Erythroblast (primary cell): Measurements from ENCODE around the gene MLXIPL.
"Not testable (repeated sequence)": the region's sequence is repeated elsewhere in the genome, so short reads cannot be mapped to it uniquely, and the experiment has no call there.

Experiments
- DNase-seq, 2 experiments: peaks; one replicate each; lab custom pipeline; 2025; lab: John Stamatoyannopoulos, UW
- GATA1 ChIP-seq: IDR thresholded peaks from 2 replicates; pipeline ENCODE4 v1.6.1; 2011; ENCODE audit warnings: low read depth, mild to moderate bottlenecking, control low read depth, low read length, moderate library complexity
- POLR2A ChIP-seq: IDR thresholded peaks from 2 replicates; pipeline ENCODE4 v1.6.1; 2011; ENCODE audit warnings: mild to moderate bottlenecking, low read length

Gene MLXIPL

DNA sequence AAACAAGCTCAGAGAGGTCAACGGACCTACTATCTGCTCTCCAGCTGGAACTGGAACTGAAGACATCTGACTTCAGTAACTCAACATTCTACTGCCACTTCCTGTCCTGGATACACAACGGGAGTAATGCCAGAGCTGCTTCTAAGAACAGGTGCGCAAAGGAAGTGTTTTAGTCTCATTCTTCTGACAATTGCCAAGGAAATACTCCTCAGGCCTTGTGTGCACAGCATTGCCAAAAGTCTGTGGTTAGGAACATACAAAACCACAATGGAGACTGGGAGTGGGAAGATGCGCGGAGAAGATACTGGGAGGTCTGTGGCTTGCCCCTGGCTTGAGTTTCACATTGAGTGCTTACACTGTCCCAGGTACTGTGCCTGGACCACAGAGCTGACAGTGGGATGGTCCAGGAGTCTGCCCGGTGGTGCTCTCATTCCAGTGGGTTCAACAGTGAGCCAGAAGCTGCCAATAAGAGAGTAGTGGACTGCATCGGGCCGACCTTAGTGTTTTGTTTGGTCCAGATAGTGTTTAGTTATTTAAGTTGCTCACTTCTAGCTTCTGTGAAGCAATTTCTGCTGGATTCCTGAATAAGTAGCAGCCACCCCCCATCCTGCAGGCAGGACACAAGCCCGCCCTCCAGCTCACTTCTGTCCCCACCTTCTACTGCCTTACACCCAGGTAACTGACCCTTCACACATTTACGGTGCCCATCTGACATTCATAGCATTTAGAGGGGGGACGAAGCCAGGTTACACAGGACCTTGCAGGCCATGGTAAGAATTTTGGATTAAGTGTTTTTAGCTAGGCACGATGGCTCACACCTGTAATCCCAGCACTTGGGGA lies 56.3 kb downstream of the MLXIPL start:
- no peak for TF ChIP-seq POLR2A
- TF ChIP-seq GATA1 = no peak
- no peak for DNase-seq

DNA sequence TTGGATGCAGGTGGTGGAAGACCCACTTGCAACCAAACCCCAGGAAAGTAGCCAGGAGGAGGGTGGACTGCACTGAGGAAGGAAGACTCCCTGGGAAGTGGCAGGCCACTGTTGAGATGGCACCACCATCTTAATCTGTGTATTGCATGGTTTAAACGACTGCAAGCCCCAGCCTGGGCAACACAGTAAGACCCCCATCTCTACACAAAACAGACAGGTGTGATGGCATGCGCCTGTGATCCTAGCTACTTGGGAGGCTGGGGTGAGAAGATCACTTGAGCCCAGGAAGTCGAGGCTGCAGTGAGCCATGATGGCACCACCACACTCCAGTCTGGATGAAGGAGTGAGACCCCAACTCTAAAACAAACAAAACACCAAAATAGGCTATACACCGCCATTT lies 57.2 kb downstream of the MLXIPL start:
- DNase-seq = no peak
- no peak for TF ChIP-seq POLR2A
- TF ChIP-seq GATA1 = no peak

DNA sequence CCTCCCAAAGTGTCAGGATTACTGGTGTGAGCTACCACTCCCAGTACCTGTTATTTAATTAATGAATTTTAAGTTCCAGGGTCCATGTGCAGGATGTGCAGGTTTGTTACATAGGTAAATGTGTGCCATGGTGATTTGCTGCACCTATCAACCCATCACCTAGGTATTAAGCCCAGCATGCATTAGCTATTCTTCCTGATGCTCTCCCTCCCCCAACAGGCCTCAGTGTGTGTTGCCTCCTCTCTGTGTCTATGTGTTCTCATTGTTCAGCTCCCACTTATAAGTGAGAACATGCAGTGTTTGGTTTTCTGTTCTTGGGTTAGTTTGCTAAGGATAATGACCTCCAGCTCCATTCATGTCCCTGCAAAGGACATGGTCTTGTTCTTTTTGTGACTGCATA lies 57.9 kb downstream of the MLXIPL start:
- DNase-seq = not testable (repeated sequence)

DNA sequence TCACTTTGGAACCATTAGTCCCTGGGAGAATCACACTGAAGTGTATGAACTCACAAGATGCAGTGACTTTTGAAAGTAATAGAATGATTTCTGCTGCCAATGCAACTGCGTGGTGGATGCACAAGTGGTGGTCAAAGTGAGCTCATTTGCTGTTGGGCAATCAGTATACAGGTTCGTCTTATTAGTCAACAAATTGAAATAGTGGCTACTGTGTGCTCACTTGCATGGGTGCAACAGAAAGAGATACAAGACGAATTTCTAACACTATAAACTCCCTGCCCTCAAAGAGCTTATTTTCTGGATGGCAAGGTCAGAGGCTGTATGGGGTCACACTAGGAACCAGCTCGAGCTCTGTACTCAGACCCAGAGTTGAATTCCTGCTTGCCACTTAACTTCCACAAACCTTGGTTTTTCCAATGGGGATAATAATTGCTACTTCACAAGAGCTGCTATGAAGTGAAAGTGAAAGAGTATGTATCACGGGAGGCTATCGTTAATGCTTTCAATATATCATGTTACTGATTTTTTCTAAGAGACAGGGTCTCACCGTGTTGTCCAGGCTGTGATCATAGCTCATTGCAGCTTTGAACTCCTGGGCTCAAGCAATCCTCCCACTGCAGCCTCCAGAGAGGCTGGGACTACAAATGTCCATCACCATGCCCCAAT lies 58.5 kb downstream of the MLXIPL start:
- no peak for TF ChIP-seq POLR2A
- no peak for TF ChIP-seq GATA1
- no peak for DNase-seq

DNA sequence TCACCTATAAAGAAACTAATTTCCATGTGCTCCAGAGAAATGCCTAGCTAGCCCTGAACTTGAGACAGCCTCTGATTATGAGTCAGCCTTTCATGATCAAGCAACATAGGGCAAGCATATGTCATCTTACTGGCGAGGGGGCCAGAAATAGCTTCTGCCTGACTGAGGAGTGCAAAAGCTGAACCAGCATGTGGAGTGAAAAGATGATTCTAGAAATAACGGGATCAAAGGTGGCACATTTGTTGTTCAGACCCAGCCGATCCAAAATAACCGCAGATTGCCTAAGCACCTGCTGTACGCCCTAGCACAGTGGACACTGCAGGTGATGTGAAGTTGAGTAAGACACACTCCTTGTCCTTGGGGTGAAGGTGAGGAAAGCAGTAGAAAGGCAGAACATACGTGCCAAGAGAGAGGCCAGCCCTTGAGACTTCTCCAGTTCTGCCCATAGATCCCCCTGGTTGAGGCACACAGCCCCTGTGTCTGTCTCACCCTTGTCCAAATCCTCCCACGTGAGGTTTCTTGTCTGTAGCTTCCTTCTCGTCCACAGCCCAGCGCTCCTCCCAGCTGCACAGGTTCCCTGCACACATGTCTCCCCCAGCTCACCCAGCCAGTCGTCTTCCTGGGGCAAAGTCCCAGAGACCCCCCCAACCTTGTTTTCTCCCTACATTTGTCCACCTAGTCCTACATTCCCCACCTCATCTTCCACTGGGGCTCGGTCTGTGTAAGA lies 64.0 kb downstream of the MLXIPL start:
- no peak for TF ChIP-seq POLR2A
- peak; percentile 15 to 54 for DNase-seq

DNA sequence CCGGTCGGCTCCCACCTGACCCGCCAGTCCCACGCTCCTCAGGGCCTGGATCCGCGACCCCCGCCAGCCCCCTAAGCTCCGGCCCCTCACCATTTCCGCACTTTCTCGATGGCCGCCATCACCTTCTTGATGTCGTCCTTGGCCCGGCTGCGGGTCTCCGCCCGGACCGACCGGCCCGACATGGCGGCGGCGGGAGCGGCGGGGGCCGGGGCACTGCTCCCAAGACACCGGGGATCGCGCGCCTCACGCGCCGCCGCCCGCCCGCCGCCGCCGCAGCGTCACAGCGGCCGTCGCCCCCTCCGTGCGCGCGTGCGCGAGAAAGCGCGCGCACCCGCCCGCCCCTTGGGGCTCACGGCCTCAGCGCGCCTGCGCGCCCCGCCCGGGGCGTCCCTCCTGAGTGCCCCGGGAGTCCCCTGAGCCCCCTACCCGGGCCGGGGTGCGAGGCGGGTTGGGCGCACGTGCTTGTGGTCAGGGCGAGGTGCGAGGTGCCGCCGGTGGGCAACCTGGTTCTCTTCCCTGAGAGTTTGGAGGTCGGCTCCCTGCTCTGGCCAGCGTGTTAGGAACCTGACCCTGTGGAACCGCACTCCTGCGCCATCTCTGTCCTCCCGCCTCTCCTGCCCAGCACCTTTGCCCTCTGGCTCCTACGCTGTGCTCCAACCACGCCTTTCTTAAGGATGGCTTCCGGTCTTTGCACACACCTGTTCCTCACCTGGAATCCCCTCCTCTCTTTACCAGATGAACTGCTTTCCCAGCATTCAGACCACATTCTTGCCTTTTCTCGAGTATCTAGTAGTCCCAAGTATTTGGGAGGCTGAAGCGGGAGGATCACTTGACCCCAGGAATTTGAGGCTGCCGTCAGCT lies 66.7 kb downstream of the MLXIPL start, which contains the start of gene BCL7B:
Gene BCL7B, minus strand, starts transcription at position 294 of the 861 bp plus-strand sequence. Its CDS starts 112 bp downstream, at position 182.
- DNase-seq = peak; percentile 86 to 93
- no peak for TF ChIP-seq GATA1
- peak; percentile 65 for TF ChIP-seq POLR2A

DNA sequence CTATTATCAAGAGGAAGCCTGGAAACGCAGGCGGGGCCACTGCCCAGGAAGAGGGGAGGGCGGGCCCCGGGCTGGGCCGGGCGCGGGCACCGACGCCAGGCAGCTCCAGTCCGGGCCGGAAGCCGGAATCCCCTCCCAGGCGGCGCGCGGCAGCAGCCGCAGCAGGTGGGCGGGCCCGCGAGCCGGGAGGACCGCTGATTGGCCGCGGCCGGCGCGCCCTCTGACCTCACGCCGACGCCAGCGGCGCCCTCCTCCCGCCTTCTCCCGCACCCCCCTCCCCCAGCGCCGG lies 67.3 kb downstream of the MLXIPL start:
- peak; percentile 95 to 98 for DNase-seq
- TF ChIP-seq GATA1 = no peak
- no peak for TF ChIP-seq POLR2A

DNA sequence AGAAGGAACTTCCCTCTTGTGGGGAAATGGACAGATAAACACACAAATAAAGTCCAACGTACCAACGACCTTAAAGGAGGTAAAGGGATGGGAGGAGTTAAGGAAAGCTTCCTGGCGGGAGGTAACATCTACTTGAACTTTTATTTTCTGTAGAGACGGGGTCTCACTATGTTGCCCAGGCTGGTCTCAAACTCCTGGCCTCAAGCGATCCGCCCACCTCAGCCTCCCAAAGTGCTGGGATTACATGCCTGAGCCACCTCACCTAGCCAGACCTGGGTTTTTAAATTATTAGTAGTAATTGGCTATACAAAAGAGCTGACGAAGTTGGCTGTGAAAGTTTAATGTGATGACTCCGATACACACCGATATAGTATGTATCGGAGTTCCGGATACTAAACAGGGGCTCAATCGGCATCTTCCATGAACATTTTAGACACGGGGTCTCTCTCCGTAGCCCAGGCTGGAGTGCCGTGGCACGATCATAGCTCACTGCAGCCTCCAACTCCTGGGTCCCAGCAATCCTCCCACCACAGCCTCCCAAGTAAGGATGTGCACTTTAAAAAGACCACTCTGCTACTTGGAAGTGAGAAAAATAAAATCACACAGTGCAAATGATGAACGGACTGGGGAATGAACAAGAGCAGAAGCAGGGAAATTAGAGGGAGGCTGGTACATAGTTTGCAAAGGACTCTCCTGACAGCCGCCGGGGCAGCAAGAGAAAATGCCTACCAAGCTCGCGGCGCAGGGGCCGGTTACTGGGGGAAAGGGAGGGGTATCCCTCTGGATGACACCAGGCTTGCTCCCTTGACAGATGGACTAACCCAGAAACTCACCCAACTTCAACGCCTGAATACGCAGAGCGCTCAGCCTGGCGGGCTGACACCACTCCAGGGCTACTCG lies 67.9 kb downstream of the MLXIPL start:
- TF ChIP-seq POLR2A = no peak
- no peak for TF ChIP-seq GATA1
- peak in 1 of 2 experiments; percentile 33 for DNase-seq

DNA sequence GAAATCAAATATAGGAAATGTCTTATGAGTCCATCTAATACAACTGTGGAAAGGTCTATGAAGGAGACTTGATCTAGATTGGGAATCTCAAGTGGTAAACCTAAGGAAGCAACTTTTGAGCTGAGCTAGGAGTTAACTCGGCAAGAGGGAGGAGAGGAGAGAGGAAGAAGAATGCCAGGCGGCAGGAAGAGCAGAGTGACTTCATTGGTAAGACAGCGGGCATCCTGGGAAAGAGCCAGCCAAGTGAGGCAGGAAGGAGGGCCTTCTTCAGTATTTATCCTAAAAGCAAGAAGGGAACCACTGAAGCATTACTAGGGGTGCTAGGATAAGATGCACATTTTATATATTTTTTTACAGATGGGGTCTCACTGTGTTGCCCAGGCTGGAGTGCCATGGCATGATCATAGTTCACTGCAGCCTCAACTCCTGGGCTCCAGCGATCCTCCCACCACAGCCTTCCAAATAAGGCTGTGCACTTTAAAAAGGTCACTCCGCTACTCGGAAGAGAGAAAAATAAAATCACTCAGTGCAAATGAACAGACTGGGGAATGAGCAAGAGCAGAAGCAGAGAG lies 68.8 kb downstream of the MLXIPL start:
- TF ChIP-seq POLR2A (no peak), GATA1 (no peak)
- no peak for DNase-seq

DNA sequence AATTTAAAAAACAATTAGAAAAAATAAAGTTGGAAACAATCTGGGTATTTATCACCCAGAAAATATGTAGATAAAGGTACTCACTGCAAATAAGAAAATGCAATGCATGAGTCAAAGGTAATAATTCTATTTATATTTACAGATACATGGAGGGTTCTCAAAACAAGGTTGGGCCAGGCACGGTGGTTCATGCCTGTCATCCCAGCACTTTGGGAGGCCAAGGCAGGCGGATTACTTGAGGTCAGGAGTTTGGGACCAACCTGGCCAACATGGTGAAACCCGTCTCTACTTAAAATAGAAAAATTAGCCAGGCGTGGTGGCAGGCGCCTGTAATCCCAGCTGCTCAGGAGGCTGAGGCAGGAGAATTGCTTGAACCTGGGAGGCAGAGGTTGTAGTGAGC lies 74.2 kb downstream of the MLXIPL start:
- not testable (repeated sequence) for DNase-seq

DNA sequence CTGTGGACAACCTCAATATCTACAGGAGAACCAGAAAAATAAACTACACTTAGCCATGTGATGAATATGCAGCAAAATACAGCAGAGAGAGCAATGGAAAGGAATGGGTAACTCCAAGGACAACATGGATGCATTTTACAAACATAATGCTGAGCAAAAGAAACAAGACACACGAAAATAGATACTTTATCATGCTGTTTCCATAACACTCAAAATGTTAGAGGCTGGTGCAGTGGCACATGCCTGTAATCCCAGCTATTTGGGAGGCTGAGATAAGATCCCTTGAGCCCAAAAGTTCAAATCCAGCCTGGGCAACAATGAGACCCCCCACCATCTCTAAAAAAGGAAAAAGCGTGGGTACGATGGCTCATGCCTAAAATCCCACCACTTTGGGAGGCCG lies 75.1 kb downstream of the MLXIPL start:
- no peak for DNase-seq
- TF ChIP-seq POLR2A (no peak), GATA1 (no peak)

DNA sequence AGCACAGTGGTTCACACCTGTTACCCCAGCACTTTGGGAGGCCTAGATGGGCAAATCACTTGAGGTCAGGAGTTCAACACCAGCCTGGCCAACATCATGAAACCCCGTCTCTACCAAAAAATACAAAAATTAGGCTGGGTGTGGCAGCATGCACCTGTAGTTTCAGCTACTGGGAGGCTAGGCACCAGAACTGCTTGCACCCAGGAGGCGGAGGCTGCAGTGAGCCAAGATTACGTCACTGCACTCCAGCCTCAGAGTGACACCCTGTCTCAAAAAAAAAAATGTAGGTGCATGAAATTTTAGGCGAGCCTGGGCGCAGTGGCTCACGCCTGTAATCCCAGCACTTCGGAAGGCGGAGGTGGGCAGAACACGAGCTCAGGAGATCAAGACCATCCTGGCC lies 76.5 kb downstream of the MLXIPL start:
- TF ChIP-seq POLR2A = no peak
- TF ChIP-seq GATA1 = no peak
- DNase-seq = no peak
